ENCODE data around the gene BATF3.

The BATF3 gene

GRCh38 chr1:212703991-212704564, 4.4 kb upstream of the BATF3 start:
- H3K4me3 ChIP-seq (ENCODE audit: low read depth, low read length): no peak overlapping the region
- no peak for TF ChIP-seq CTCF (IDR thresholded peaks at IDR 0.05; ENCODE audit: insufficient read depth, low read depth, low read length, missing control alignments)
- DNase-seq (ENCODE audit: low read depth): no peak

DNA sequence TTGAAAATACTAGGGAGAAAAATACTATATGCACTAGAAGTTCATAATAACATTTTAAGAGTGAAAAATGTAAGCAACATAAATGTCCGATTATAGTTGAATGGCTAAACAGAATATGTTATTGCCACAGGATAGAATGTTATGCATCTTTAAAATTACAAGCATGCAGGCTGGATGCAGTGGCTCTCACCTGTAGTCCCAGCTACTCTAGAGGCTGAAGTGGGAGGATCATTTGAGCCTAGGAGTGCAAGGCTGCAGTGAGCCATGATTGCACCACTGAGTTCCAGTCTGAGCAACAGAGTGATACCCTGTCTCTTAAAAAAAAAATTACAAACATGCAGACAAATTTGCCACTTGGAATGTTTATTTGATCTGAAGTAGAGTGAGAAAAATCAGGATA, 3.0 kb upstream of the BATF3 start:
- no peak overlapping the region for H3K4me3 ChIP-seq (ENCODE audit: low read depth, low read length)
- no peak for DNase-seq (ENCODE audit: low read depth)
- no peak for TF ChIP-seq CTCF (IDR thresholded peaks at IDR 0.05; ENCODE audit: insufficient read depth, low read depth, low read length, missing control alignments)

DNA sequence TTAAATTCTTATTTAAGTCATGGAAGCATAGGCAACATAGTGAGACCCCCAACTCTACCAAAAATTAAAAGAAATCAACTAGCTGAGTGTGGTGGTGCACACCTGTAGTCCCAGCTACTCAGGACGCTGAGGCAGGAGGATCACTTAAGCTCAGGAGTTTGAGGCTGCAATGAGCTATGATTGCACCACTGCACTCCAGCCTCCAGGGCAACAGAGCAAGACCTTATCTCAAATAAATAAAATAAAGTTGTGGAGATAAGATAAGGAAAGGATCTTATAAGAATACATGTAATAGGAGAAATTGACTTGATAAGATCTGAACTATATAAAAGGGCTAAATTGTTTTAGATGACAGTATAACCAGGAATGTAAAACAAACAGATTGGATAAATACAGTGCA, 2.3 kb upstream of the BATF3 start:
- H3K4me3 ChIP-seq (ENCODE audit: low read depth, low read length): no peak overlapping the region
- no peak for DNase-seq (ENCODE audit: low read depth)
- TF ChIP-seq CTCF (IDR thresholded peaks at IDR 0.05; ENCODE audit: insufficient read depth, low read depth, low read length, missing control alignments): no peak

GRCh38 chr1:212700892-212701819, 1.5 kb upstream of the BATF3 start:
- H3K4me3 ChIP-seq (ENCODE audit: low read depth, low read length): peak overlapping the region; percentile 80
- peak; percentile 43 for DNase-seq (ENCODE audit: low read depth)
- TF ChIP-seq CTCF (IDR thresholded peaks at IDR 0.05; ENCODE audit: insufficient read depth, low read depth, low read length, missing control alignments): no peak

DNA sequence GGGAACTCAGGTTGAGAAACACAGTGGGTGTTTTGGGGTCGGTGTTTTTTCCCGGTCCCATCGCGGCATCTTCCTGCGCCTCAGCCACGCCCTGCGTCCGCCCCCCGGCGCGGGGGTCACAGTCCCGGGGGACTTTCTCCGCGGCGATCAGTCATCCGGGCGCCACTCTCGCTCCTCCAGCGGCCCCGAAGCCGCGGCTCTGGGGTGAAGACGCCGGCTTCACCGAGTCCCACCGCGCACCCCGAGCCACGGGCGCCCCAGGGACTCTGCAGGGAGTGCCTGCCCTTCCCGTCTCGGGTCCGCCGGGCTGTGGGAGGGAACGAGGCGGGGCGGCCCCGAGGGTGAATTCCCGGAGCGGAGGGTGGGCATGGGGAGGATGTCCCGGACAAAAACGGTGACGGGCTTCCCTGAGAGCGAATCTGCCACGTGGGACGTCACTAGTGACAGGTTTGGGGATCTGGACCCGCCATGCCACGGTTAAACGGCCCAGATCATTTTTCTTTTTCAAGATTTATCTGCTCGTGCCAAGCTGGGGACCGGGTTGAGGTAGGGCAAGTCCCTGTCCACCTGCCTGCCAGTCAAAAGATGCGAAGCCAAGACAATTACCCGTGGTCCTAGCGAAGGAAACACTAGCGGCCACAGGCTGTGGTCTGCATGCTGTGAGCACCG, 717 bp upstream of the BATF3 start:
- H3K4me3 ChIP-seq (ENCODE audit: low read depth, low read length): peak overlapping the region; percentile 80
- peak; percentile 66 for DNase-seq (ENCODE audit: low read depth)
- no peak for TF ChIP-seq CTCF (IDR thresholded peaks at IDR 0.05; ENCODE audit: insufficient read depth, low read depth, low read length, missing control alignments)

GRCh38 chr1:212699104-212699624, 476 bp downstream of the BATF3 start:
- peak; percentile 75 for TF ChIP-seq CTCF (IDR thresholded peaks at IDR 0.05; ENCODE audit: insufficient read depth, low read depth, low read length, missing control alignments)
- peak; percentile 78 for DNase-seq (ENCODE audit: low read depth)
- peak overlapping the region; percentile 80 for H3K4me3 ChIP-seq (ENCODE audit: low read depth, low read length)

All from GM12865 (cell line).